Gastrocnemius medialis (tissue), 4 donors: ENCODE measurements around the gene UNC119. TPM values are rescaled to one million over a fixed set of nuclear protein-coding genes. Genes with fewer than 3 reads are reported as not detected.

Source experiments
- ATAC-seq, 2 donors: fragments of 150-250 bp; one replicate each; pipeline ENCODE4 v1.9.1; 2016
- DNase-seq, 2 donors: peaks; one replicate each; pipeline ENCODE4 v3.0.0-alpha.2; 2019
- H3K27ac ChIP-seq, 4 donors: fragments of 200-600 bp; sonication (generic); 1 replicate in 1 of 4; 2 replicates in 3 of 4; pipeline ENCODE4 v1.5.1; 2016 to 2018; ENCODE audit warnings: mild to moderate bottlenecking in 2 of 4, moderate library complexity in 1 of 4
- H3K27me3 ChIP-seq, 3 donors: fragments of 200-600 bp; sonication (generic) in 2 of 3; 1 replicate in 1 of 3; 2 replicates in 2 of 3; pipeline versions ENCODE4 v1.5.1 to v1.6.0; 2016 to 2019; ENCODE audit warnings: mild to moderate bottlenecking in 1 of 3, moderate library complexity in 1 of 3
- H3K36me3 ChIP-seq, 2 donors: fragments of 200-600 bp; sonication (generic) in 1 of 2; one replicate each; pipeline ENCODE4 v1.5.1; 2017 to 2018
- H3K4me1 ChIP-seq, 2 donors: fragments of 200-600 bp; sonication (generic) in 1 of 2; one replicate each; pipeline ENCODE4 v1.5.1; 2016 to 2017; ENCODE audit warnings: mild to moderate bottlenecking in 2 of 2
- H3K4me3 ChIP-seq, 4 donors: fragments of 200-600 bp; sonication (generic) in 3 of 4; 1 replicate in 1 of 4; 2 replicates in 3 of 4; pipeline ENCODE4 v1.5.1; 2016 to 2019; ENCODE audit warnings: mild to moderate bottlenecking in 2 of 4
- H3K9me3 ChIP-seq, 3 donors: fragments of 200-600 bp; sonication (generic) in 2 of 3; 1 replicate in 1 of 3; 2 replicates in 2 of 3; pipeline ENCODE4 v1.5.1; 2016 to 2019
- POLR2A ChIP-seq, 2 donors: fragments of 450-650 bp; IDR thresholded peaks; one replicate each; pipeline ENCODE4 v1.6.1; 2017; ENCODE audit warnings: antibody characterized with exemption in 2 of 2, mild to moderate bottlenecking in 2 of 2, moderate library complexity in 2 of 2
- in situ Hi-C, 4 donors: fragments of 200-750 bp; cut with MboI; loops; one replicate each; pipeline versions ENCODE4 v1.15.0 to v1.8.0; 2017; ENCODE audit warnings: low sequenced_read_pairs in 4 of 4
- intact Hi-C: fragments of 100-400 bp; cut with DNase I; formaldehyde crosslinking; loops from one replicate; pipeline ENCODE4 v1.15.1; 2023; ENCODE audit warnings: low total_unique reads
- total RNA-seq, 4 donors: library from RNA; depleted of rRNA; stranded (reverse); fragments of >200 nt; gene quantifications; one replicate each; pipeline versions ENCODE4 v1.1.0 to v1.2.3, GENCODE V29; 2016
- TF ChIP-seq, protein P1 (sequence below), 5 experiments: fragments of 450-650 bp in 3 of 5; fragments of 200-600 bp in 2 of 5; sonication (generic) in 2 of 5; IDR thresholded peaks in 4 of 5; conservative IDR thresholded peaks in 1 of 5; 1 replicate in 4 of 5; 2 replicates in 1 of 5; pipeline ENCODE4 v1.5.1; 2016 to 2019; ENCODE audit warnings: antibody characterized with exemption in 5 of 5, mild to moderate bottlenecking in 3 of 5, moderate library complexity in 3 of 5

Gene UNC119
- total RNA-seq, 4 donors from 2014 or later, result 3.1 to 10.2 (median 6.3) TPM

DNA sequence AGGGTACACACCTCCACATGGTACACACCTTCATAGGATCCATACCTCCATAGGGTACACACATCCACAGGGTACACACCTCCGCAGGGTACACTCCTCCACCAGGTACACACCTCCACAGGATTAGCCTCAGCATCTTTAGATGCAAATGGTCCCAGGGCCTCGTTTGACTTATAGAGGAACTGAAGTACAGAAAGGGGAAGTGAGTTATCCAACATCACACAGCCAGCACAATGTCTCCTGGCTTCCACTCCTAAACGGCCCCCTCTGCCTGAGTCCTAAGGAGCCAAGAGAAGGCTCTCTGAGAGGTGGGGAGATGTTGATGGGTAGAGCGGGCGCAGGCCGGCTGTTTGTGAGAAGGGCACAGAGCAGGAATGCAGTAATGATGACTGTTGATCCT, 34.3 kb downstream of the UNC119 start:
- TF ChIP-seq, protein P1, sequence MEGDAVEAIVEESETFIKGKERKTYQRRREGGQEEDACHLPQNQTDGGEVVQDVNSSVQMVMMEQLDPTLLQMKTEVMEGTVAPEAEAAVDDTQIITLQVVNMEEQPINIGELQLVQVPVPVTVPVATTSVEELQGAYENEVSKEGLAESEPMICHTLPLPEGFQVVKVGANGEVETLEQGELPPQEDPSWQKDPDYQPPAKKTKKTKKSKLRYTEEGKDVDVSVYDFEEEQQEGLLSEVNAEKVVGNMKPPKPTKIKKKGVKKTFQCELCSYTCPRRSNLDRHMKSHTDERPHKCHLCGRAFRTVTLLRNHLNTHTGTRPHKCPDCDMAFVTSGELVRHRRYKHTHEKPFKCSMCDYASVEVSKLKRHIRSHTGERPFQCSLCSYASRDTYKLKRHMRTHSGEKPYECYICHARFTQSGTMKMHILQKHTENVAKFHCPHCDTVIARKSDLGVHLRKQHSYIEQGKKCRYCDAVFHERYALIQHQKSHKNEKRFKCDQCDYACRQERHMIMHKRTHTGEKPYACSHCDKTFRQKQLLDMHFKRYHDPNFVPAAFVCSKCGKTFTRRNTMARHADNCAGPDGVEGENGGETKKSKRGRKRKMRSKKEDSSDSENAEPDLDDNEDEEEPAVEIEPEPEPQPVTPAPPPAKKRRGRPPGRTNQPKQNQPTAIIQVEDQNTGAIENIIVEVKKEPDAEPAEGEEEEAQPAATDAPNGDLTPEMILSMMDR (IDR thresholded peaks at IDR 0.05 in 4 of 5, conservative IDR thresholded peaks at IDR 0.05 in 1 of 5), result no peak
- TF ChIP-seq POLR2A (IDR thresholded peaks at IDR 0.05), result no peak
- ATAC-seq (no peak), DNase-seq (no peak)
- H3K27ac ChIP-seq, result no peak overlapping the region
- in situ Hi-C loops (loop anchor here in 1 of 4 donors (25.0 kb wide), 1 partner anchor 106 kb away; the partner anchor contains the start of gene SLC46A1), intact Hi-C loops (no loop called here)
- H3K9me3 ChIP-seq, result no peaks in the 10 kb centered on the region
- no peaks in the 10 kb centered on the region for H3K4me1 ChIP-seq
- no peaks in the 10 kb centered on the region for H3K36me3 ChIP-seq
- no peak overlapping the region for H3K4me3 ChIP-seq
- H3K27me3 ChIP-seq, result peaks cover 5 to 11% (median 7%) of the 10 kb centered on the region in 3 donors

DNA sequence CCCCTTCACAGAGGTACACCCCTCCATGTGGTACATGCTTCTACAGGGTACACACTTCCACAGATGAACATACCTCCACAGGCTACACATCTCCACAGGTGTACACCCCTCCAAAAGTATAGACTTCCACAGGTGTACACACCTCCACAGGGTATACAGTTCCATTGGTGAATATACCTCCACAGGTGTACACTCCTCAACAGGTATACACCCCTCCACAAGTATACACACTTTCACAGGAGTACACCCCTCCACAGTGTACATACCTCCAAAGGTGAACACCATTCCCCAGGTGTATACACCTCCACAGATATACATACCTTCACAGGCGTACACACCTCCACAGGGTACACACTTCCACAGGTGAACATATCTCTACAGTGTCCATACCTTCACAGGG, 36.9 kb downstream of the UNC119 start:
- no peak overlapping the region for H3K4me3 ChIP-seq

DNA sequence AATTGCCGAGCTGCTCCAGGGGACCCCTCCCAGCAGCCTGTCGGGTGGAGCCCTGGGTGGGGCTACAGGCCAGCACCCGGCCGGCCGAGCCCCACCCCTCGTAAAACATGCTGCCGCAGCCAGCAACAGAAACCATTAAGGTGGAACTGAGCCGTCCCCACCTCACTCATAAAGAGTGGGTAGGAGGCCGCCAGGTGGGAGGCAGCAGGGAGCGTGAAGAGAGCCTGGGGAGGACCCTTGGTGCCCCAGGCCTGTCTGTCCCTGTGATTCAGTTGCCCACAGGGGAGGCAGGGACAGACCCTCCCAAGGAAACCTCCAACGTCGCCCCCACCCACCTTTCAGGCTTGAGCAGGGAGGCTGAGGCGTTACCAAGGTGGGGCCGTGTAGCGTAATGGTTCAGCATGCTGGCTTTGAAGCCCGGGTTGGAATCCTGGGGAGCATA, 37.8 kb downstream of the UNC119 start:
- H3K4me3 ChIP-seq, result no peak overlapping the region
- peaks cover 9 to 30% (median 29%) of the 10 kb centered on the region in 3 donors for H3K27me3 ChIP-seq
- H3K4me1 ChIP-seq, result no peaks in the 10 kb centered on the region
- no peaks in the 10 kb centered on the region for H3K9me3 ChIP-seq
- intact Hi-C loops (no loop called here), in situ Hi-C loops (loop anchor here in 1 of 4 donors (25.0 kb wide), 1 partner anchor 102 kb away; the partner anchor contains the start of gene SLC46A1)
- H3K36me3 ChIP-seq, result no peaks in the 10 kb centered on the region
- ATAC-seq (no peak), DNase-seq (no peak)
- TF ChIP-seq, protein P1 (IDR thresholded peaks at IDR 0.05 in 4 of 5, conservative IDR thresholded peaks at IDR 0.05 in 1 of 5), result no peak
- H3K27ac ChIP-seq, result no peak overlapping the region

More for the DNA sequence above, 36.9 kb downstream of the UNC119 start:
- intact Hi-C loops (no loop called here), in situ Hi-C loops (loop anchor here in 1 of 4 donors (25.0 kb wide), 1 partner anchor 103 kb away; the partner anchor contains the start of gene SLC46A1)
- H3K36me3 ChIP-seq, result no peaks in the 10 kb centered on the region
- no peaks in the 10 kb centered on the region for H3K9me3 ChIP-seq
- H3K27me3 ChIP-seq, result peaks cover 7 to 25% (median 24%) of the 10 kb centered on the region in 3 donors
- ATAC-seq (no peak), DNase-seq (no peak)
- H3K27ac ChIP-seq, result no peak overlapping the region
- H3K4me1 ChIP-seq, result no peaks in the 10 kb centered on the region
- no peak for TF ChIP-seq POLR2A (IDR thresholded peaks at IDR 0.05)
- TF ChIP-seq, protein P1 (IDR thresholded peaks at IDR 0.05 in 4 of 5, conservative IDR thresholded peaks at IDR 0.05 in 1 of 5), result no peak

DNA sequence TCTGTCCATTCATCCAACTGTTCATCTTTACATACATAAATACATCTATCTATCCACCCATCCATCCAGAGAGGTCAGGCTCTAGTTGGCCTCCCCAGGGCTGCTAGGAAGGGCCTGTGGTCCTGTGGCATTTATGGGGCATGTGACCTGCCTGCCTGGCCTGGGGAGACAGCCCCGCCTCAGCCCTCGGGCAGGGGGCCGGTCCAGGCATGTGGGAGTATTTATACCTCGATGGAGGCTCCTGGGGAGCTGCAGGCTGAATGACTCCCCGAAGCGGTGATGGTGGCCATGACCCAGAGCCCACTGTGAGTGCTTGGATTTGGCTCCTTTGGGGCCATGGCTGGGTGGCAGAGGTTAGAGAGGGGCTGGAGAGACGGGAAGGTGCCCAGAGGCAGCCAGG, 38.9 kb downstream of the UNC119 start:
- ATAC-seq (no peak), DNase-seq (no peak)
- no peak overlapping the region for H3K4me3 ChIP-seq
- H3K27ac ChIP-seq, result no peak overlapping the region
- intact Hi-C loops (no loop called here), in situ Hi-C loops (loop anchor here in 1 of 4 donors (25.0 kb wide), 1 partner anchor 101 kb away; the partner anchor contains the start of gene SLC46A1)
- H3K27me3 ChIP-seq, result peaks cover 14 to 34% (median 33%) of the 10 kb centered on the region in 3 donors
- TF ChIP-seq, protein P1 (IDR thresholded peaks at IDR 0.05 in 4 of 5, conservative IDR thresholded peaks at IDR 0.05 in 1 of 5), result no peak
- no peak for TF ChIP-seq POLR2A (IDR thresholded peaks at IDR 0.05)
- H3K36me3 ChIP-seq, result no peaks in the 10 kb centered on the region
- H3K4me1 ChIP-seq, result no peaks in the 10 kb centered on the region
- no peaks in the 10 kb centered on the region for H3K9me3 ChIP-seq
